GM10266 (cell line): Measurements from ENCODE around the gene CD177.
"Not testable (repeated sequence)": the region's sequence is repeated elsewhere in the genome, so short reads cannot be mapped to it uniquely, and the experiment has no call there.

Source experiments
- DNase-seq: peaks from one replicate; pipeline ENCODE4 v3.0.0; 2012; ENCODE audit errors: extremely low spot score
- CTCF ChIP-seq: IDR thresholded peaks from 2 replicates; pipeline ENCODE4 v1.5.1; 2012; ENCODE audit warnings: mild to moderate bottlenecking, low read depth; ENCODE audit not compliant: control insufficient read depth, insufficient read depth; ENCODE audit errors: missing control alignments

Gene CD177

GRCh38 chr19:43344347-43344925 lies 9.1 kb upstream of the CD177 start:
- DNase-seq = not testable (repeated sequence)

GRCh38 chr19:43349813-43350212 lies 3.7 kb upstream of the CD177 start:
- DNase-seq = not testable (repeated sequence)

GRCh38 chr19:43351998-43352746 lies 1.3 kb upstream of the CD177 start:
- DNase-seq = no peak
- TF ChIP-seq CTCF = no peak

GRCh38 chr19:43354305-43354627 lies 780 bp downstream of the CD177 start:
- DNase-seq = no peak
- no peak for TF ChIP-seq CTCF

GRCh38 chr19:43356749-43357148 lies 3.3 kb downstream of the CD177 start:
- DNase-seq = not testable (repeated sequence)

- no peak for DNase-seq
- TF ChIP-seq CTCF = no peak
These were observed 8.7 kb downstream of the CD177 start for GRCh38 chr19:43362179-43362578.

- no peak for TF ChIP-seq CTCF
- DNase-seq = no peak
These were observed 9.3 kb downstream of the CD177 start for GRCh38 chr19:43362745-43363144.

GRCh38 chr19:43365677-43366076 lies 12.2 kb downstream of the CD177 start:
- not testable (repeated sequence) for DNase-seq

- no peak for TF ChIP-seq CTCF
These were observed 14.3 kb downstream of the CD177 start for GRCh38 chr19:43367822-43368221.

GRCh38 chr19:43368897-43369296 lies 15.4 kb downstream of the CD177 start:
- DNase-seq = not testable (repeated sequence)

More at GRCh38 chr19:43367822-43368221, 14.3 kb downstream of the CD177 start:
- no peak for DNase-seq
